Bronchial smooth muscle cell (primary cell): ENCODE results near the gene ABHD12B. TPM values are rescaled to one million over a fixed set of nuclear protein-coding genes. Genes with fewer than 3 reads are reported as not detected.

Source experiments
- total RNA-seq: library from RNA; depleted of rRNA; stranded (reverse); fragments of >200 nt; gene quantifications from 2 replicates; pipeline ENCODE4 v1.2.1, GENCODE V29; 2014

Gene ABHD12B
- total RNA-seq: not detected in 2 replicates

GRCh38 chr14:50871914-50872732, at the start of gene ABHD12B:
ABHD12B (plus strand) TSS chr14:50872053; CDS start chr14:50872175, 122 bp downstream.

GRCh38 chr14:50830932-50831725, 40.7 kb upstream of the ABHD12B start, which contains the start of gene NIN:
NIN (minus strand) TSS chr14:50831162; CDS start chr14:50822056, 9,106 bp downstream.

GRCh38 chr14:50943943-50944646, 72.2 kb downstream of the ABHD12B start, which contains the start of gene PYGL:
PYGL (minus strand) TSS chr14:50944483; CDS start chr14:50944403, 80 bp downstream.

Other genes with a start within 250 kb of the ABHD12B start
- 28.9 and 31.4 TPM in 2 replicates for gene SAV1, start 203.7 kb upstream of the ABHD12B start, total RNA-seq
- 19.0 and 20.6 TPM in 2 replicates for gene NIN, start 40.9 kb upstream of the ABHD12B start, total RNA-seq
- 37.8 and 66.0 TPM in 2 replicates for gene PYGL, start 72.4 kb downstream of the ABHD12B start, total RNA-seq
- under 0.01 and 0.94 TPM in 2 replicates for gene TRIM9, start 223.1 kb downstream of the ABHD12B start, total RNA-seq